HG02885 (cell line): ENCODE measurements around the gene VSIG2.

Source experiments
- ATAC-seq: cut with Tn5 transposase; IDR thresholded peaks from one replicate; pipeline ENCODE4 v1.9.1; 2021; ENCODE audit warnings: mild to moderate bottlenecking; ENCODE audit not compliant: unreplicated experiment, poor library complexity

VSIG2 gene

DNA sequence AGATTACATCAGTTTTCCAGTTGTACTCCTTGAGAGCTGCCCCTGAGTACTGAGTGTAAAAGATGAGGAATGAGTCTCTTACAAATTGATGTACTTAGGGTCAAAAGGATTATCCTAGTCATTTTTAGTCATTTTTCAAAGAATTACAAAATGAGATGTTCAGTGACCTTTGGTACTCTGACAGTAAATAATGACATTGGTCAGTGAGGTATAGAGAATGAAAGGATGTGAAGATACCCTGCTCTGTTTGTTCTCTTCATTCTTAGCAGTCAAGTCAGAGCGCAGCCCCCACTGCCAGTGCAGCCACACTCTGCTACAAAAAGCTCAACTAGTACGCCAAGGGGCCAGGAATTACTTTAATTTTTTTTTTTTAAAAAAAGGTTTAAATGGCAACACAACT, 14.1 kb upstream of the VSIG2 start:
- no peak for ATAC-seq

GRCh38 chr11:124763156-124763947, 11.3 kb upstream of the VSIG2 start:
- ATAC-seq: peak; percentile 19

GRCh38 chr11:124762624-124763155, 10.6 kb upstream of the VSIG2 start:
- peak; percentile 13 for ATAC-seq

DNA sequence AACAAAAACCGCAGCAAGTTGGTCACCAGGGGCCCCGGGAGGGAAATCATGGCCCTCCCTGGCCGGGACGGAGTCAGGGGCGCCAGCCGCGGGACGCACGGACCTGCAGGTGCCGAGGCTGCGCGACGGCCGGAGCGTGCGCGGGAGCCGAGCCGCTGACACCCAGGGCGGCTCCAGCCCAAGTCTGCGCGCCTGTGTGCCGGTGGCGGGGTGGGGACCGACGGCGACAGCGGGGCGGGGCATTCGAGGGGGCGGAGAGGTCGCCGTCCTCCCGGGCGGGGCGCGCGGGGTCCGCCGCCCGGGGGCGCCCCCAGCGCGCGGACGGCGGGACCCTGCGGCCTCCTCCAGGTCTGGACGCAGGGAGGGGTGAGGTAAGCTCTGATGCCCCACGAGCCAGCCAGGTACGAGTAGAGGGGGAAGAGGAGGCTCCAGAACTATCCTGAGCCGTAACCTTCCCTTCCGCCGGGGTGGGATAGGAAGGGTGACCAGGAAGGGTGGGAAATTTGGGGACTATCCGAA, 10.1 kb upstream of the VSIG2 start, which contains the start of gene ESAM:
ESAM (minus strand) TSS at position 186 of the 519 bp plus-strand sequence; CDS start at position 50, 136 bp downstream.
- peak; percentile 68 for ATAC-seq

- no peak for ATAC-seq
These were observed 9.4 kb upstream of the VSIG2 start for GRCh38 chr11:124761301-124762104.

DNA sequence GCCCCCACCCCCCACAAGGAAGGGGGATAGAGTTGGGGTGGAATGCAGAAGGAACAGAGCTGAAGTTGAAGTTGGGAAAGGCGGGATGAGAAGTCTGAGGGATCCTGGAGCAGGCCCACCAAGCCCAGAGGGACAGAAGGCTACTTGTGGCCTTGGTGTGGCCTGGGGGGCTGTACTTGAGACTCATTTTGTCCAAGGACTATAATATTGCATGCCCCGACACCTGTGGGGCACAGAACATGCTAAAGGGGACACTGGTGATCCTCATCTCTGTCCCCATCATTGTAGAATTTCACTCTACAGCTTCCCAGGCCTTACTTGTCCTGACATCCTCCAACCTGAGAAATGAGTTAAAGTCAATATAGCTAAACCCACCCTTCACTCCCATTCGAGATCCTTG, 8.8 kb upstream of the VSIG2 start:
- ATAC-seq: no peak

DNA sequence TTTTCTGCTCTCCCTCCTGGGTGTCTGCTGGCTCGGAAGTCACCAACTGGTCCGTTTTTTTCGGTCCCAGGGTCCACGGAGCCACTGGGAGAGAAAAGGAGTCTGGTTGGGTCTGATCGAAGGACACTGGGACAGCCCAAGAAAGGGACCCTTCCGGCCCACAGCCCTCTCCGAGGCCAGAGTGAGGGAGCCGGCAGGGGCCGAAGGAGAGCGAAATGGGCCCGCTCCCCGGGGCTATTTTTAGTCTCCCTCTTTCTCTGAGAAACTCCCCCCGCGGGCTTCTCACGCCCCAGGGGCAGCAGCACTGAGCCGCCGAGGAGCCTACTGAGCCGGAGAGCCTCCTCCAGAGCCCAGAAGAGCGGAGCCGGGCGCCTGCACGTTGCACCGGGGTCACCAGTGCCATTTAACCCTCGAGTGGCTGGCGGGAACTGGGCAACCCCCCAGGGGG, 8.2 kb upstream of the VSIG2 start:
- ATAC-seq: peak; percentile 31

DNA sequence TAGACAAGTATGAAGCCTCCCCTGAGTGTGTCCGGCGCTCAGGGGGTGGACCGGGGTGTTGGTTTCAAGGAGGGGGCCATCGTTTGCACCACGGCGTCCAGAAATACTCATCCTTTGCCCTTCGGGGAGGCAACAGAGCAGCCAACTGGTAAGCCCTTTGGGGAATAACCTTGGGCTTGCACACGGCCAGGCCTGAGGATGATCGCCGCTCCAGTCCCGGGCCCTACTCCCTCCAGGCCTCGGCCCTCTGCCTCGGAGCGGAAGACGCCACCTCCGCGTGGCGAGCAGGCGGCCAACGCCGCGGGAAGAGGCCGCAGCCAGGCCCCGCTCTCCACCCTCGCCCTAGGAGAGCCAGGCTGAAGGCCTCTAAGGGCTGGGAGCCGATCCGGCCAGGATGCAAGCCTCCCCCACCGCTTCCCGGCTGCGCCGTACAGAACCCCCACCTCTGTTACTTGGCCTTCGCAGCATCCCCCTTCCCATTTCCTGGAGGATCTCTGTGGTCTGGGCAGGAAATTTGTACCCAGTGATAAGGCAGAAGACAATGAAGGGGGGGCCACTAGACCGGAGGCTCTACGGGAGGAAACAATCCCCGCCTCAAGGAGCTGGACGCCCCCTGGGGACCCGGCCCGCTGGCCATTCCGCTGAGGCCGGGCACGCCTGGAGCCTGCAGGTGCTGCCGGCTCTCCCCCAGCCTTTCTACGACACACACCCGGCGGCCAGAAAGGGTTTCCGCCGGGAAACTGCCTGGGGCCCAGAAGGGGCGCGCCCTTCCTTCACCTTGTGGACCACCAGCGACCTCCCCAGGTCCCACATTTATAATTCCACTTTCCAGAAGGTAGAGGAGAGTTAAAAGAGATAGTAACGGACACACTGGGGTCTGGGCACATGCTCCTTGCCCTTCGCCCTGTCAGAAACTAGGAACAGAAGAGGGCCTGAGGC, 7.5 kb upstream of the VSIG2 start:
- no peak for ATAC-seq

DNA sequence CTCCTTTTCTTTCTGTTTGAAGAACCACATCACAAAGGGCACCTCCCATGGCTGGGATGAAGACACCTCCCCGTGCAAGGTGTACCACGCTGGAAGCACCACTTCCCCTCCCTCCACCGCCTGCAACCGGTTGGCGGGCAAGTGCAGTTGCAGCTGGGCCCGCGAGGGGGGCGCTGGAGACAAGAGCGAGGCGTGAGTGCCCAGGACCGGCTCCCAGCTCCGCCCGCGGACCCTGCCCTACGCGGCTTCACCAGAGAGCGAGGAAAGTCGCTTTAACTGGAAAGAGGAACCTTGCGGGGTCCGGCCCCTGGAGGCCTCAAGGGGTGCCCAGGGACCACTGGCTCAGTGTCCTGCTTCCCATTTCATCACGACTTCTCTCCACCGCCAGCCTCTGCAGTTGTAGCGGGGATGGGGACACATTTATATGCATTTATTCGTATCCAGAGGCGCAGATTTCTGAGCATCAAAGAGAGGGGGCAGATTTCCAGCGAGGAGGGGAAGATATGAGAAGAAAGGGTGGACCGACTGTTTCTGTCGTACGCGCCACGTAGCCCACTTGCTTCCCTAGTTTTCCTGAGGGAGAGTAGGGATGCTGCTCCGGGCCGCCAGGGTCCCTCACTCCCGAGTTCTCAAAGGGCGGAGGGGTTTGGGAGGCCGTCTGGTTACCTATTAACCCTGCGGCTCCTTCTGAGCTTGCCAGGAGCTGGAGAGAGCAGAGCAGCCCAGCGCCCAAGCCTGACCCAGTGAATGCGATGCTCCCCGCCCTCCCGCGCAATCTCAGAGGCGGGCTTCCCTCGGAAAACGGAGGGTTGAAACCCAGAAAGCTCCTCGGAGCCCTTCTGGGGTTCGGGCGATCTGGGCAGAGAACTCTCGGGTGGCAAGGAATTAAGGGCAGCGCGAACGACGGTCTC, 6.6 kb upstream of the VSIG2 start:
- peak; percentile 56 for ATAC-seq

- ATAC-seq: no peak
These were observed 5.3 kb upstream of the VSIG2 start for GRCh38 chr11:124757320-124757719.

DNA sequence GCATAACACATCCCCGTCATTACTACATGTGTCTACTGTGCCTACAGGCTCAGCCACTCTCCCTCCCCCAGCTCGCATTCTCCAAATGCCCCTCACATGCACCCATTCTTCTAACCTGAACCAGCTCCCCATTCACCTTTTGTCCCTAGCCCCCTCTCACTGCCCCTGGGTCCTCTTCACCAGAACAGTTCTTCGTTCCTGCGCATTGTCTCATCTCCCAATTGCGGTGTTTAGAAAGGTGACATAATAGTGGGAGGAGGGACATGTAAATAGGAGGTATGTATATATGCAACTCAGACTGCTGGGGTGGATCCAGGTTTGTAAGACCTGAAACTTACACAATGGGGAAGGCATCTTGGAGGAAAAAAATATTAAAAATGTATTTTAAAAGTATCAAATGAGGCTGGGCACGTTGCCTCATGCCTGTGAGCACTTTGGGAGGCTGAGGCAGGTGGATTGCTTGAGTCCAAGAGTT, 4.7 kb upstream of the VSIG2 start:
- ATAC-seq: no peak

GRCh38 chr11:124756033-124756752, 4.1 kb upstream of the VSIG2 start:
- no peak for ATAC-seq

GRCh38 chr11:124754710-124755109, 2.7 kb upstream of the VSIG2 start:
- no peak for ATAC-seq

DNA sequence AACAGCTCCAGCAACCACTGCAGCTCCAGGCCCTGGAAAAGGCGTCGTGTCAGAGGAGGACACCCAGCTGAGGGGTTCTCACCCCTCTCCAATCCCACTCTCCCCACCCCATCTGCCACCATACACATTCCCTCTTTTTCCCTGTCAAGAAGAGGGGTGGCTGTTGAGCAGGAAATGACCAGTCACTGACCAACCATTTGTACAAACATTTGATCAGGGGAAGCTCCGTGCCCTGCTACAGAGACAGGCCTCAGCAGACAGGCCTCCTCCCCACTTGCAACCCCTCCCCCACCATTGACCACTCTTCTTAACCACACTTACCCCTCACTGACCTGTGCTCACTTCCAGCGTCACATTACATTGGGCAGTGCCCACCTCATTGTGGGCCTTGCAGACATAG, 2.3 kb upstream of the VSIG2 start:
- no peak for ATAC-seq

DNA sequence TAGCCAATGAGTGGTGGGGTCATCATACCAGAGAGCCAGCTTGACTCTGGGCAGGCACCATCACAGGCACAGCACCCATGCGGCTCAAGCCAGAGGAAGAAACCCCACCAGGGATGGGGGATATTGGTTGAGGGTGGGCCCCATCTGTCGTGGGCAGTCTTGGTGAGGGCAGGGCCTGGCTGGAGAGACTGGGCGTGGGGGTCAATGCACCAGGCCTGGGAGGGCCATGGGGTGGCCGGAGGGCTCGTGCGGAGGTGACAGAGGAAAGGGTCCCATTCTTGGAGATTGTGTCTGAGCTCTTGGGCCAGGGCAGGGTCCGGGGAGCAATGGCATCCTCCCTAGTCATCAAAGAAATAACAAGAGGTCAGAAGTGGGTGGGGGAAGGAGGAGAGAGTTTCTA, 1.6 kb upstream of the VSIG2 start:
- ATAC-seq: no peak

- no peak for ATAC-seq
These were observed 1.1 kb upstream of the VSIG2 start for GRCh38 chr11:124753205-124753604.

DNA sequence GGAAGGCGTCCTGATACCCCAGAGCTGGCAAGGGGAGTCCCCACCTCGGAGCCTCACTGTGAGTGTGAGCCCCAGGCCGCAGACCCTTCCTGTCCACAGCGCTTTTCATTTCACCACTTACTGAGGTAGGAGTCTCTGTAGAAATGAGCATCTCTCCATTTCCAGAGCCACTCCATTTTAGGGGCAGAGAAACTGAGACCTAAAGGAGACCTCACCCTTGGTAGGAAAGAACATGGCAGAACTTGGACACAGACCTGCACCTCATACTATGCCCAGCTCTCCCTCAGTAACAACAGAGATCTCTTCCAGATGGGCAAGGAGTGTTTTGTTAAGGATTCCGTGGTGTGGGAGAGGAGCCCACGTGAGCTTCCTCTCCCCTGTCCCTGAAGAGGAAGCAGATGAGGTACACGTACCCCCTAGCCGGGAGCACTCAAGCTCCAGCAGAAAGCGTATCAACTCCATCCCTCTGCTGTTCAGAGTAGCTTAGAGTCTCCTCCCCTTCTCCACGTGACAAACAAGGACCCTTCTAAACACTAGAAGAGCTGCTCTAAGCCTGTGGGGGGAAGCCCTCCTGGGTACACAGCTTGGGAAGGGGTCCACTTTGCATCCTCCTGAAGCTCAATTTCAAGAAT, 532 bp upstream of the VSIG2 start:
- ATAC-seq: no peak

GRCh38 chr11:124751391-124751740, 689 bp downstream of the VSIG2 start:
- ATAC-seq: no peak
